Esophagus muscularis mucosa (tissue), 4 donors: ENCODE data around the gene IKZF5. TPM values are rescaled to one million over a fixed set of nuclear protein-coding genes. Genes with fewer than 3 reads are reported as not detected.

ENCODE experiments used
- DNase-seq: peaks from one replicate; pipeline ENCODE4 v3.0.0-alpha.2; 2017; ENCODE audit errors: extremely low spot score
- H3K27ac ChIP-seq, 4 donors: fragments of 200-600 bp; sonication (generic); replicated peaks in 1 of 4; 1 replicate in 3 of 4; 2 replicates in 1 of 4; pipeline ENCODE4 v1.5.1; 2016 to 2019; ENCODE audit warnings: mild to moderate bottlenecking in 1 of 4
- H3K27me3 ChIP-seq, 4 donors: fragments of 200-600 bp; sonication (generic); one replicate each; pipeline versions ENCODE4 v1.5.1 to v1.6.0; 2016 to 2019
- H3K36me3 ChIP-seq, 4 donors: fragments of 200-600 bp; sonication (generic); one replicate each; pipeline ENCODE4 v1.5.1; 2016 to 2019
- H3K4me1 ChIP-seq, 4 donors: fragments of 200-600 bp; sonication (generic); one replicate each; pipeline ENCODE4 v1.5.1; 2016 to 2019
- H3K4me3 ChIP-seq, 4 donors: fragments of 200-600 bp; sonication (generic); 1 replicate in 2 of 4; 2 replicates in 2 of 4; pipeline ENCODE4 v1.5.1; 2016 to 2019; ENCODE audit warnings: mild to moderate bottlenecking in 4 of 4, moderate library complexity in 1 of 4
- H3K9me3 ChIP-seq, 4 donors: fragments of 200-600 bp; sonication (generic); 1 replicate in 3 of 4; 2 replicates in 1 of 4; pipeline ENCODE4 v1.5.1; 2016 to 2019
- CTCF ChIP-seq, 3 experiments: fragments of 200-600 bp in 2 of 3; fragments of 450-650 bp in 1 of 3; sonication (generic) in 2 of 3; IDR thresholded peaks; one replicate each; pipeline ENCODE4 v1.5.1; 2017 to 2019; ENCODE audit warnings: antibody characterized with exemption in 3 of 3, mild to moderate bottlenecking in 2 of 3, moderate library complexity in 1 of 3
- EP300 ChIP-seq: sonication (generic); formaldehyde crosslinking; IDR thresholded peaks from one replicate; pipeline ENCODE4 v1.6.1; 2017; ENCODE audit warnings: antibody characterized with exemption
- POLR2A ChIP-seq: fragments of 450-650 bp; IDR thresholded peaks from one replicate; pipeline ENCODE4 v1.6.1; 2017; ENCODE audit warnings: antibody characterized with exemption, moderate library complexity, mild to moderate bottlenecking, low read depth
- POLR2AphosphoS5 ChIP-seq, 2 donors: sonication (generic); formaldehyde crosslinking; IDR thresholded peaks; one replicate each; pipeline ENCODE4 v1.6.1; 2017; ENCODE audit warnings: antibody characterized with exemption in 2 of 2
- WGBS: methylation state at CpG from one replicate; pipeline ENCODE4 v1.1.5; 2018; 5-methylcytosine and 5-hydroxymethylcytosine counted together
- intact Hi-C: fragments of 100-400 bp; cut with DNase I; formaldehyde crosslinking; loops from one replicate; pipeline ENCODE4 v1.15.1; 2023
- total RNA-seq, 4 donors: library from RNA; depleted of rRNA; stranded (reverse); fragments of >200 nt; gene quantifications; one replicate each; pipeline versions ENCODE4 v1.1.0 to v1.2.1, GENCODE V29; 2016

IKZF5 gene
- 10 to 100 TPM in 1 of 4 donors, 1 to 10 TPM in 3; 5.7 to 12.0 (median 7.2) TPM for total RNA-seq

- H3K4me3 ChIP-seq, result peak within 1 kb of the TSS; percentile 91 to 99 (median 98)
- peaks cover 0 to 9% (median 3%) of the 10 kb centered on the region in 4 donors for H3K36me3 ChIP-seq
- H3K9me3 ChIP-seq, result no peaks in the 10 kb centered on the region
- peak within 1 kb of the TSS; percentile 90 to 95 (median 94) for H3K27ac ChIP-seq
- intact Hi-C loops, result loop anchor here (2.0 kb wide), 2 partner anchors 28 to 56 kb away; partner anchors contain the start of gene PSTK
- no peaks in the 10 kb centered on the region for H3K27me3 ChIP-seq
- H3K4me1 ChIP-seq, result peaks cover 41 to 57% (median 57%) of the 10 kb centered on the region in 4 donors
- peak; percentile 99 for DNase-seq
- 2% methylated on average over 25 of the region's 68 CpGs for WGBS
- TF ChIP-seq CTCF (IDR thresholded peaks at IDR 0.05) (peak in 1 of 3 experiments; percentile 11), POLR2A (peak; percentile 27), POLR2AphosphoS5 (IDR thresholded peaks at IDR 0.05) (peak; percentile 94 to 96), EP300 (no peak)
Observed at GRCh38 chr10:123008355-123009104, at the start of gene IKZF5, which contains the start of gene ACADSB. Gene IKZF5 (minus strand): TSS chr10:123008795. CDS start chr10:122998625, 10,170 bp downstream. Gene ACADSB (plus strand): TSS chr10:123009006. CDS start chr10:123009030, 24 bp downstream.

GRCh38 chr10:123057968-123058367 lies 49.4 kb upstream of the IKZF5 start:
- 91% methylated on average over 3 of the region's 3 CpGs for WGBS
- Histone ChIP-seq H3K4me1 (no peaks in the 10 kb centered on the region), H3K27ac (no peak overlapping the region), H3K36me3 (peaks cover 8 to 37% (median 21%) of the 10 kb centered on the region in 4 donors), H3K4me3 (no peak overlapping the region), H3K9me3 (no peaks in the 10 kb centered on the region), H3K27me3 (no peaks in the 10 kb centered on the region)
- DNase-seq, result no peak
- intact Hi-C loops, result no loop called here
- TF ChIP-seq POLR2AphosphoS5 (IDR thresholded peaks at IDR 0.05) (no peak), EP300 (no peak), CTCF (IDR thresholded peaks at IDR 0.05) (no peak), POLR2A (no peak)

- H3K27me3 ChIP-seq, result no peaks in the 10 kb centered on the region
- no peak for TF ChIP-seq POLR2A
- TF ChIP-seq POLR2AphosphoS5 (IDR thresholded peaks at IDR 0.05), result no peak
- TF ChIP-seq CTCF (IDR thresholded peaks at IDR 0.05), result no peak
- no peak for TF ChIP-seq EP300
- intact Hi-C loops, result loop anchor here (10.0 kb wide), 1 partner anchor 519 kb away; no protein-coding TSS in a partner anchor
- H3K4me3 ChIP-seq, result no peak overlapping the region
- H3K4me1 ChIP-seq, result no peaks in the 10 kb centered on the region
- no peaks in the 10 kb centered on the region for H3K9me3 ChIP-seq
- 90% methylated on average over 4 of the region's 4 CpGs for WGBS
- no peak for DNase-seq
- no peak overlapping the region for H3K27ac ChIP-seq
- H3K36me3 ChIP-seq, result peaks cover 23 to 61% (median 39%) of the 10 kb centered on the region in 4 donors
Observed at GRCh38 chr10:123045961-123046731, 37.6 kb upstream of the IKZF5 start.

GRCh38 chr10:123044391-123044790 lies 35.8 kb upstream of the IKZF5 start:
- H3K4me3 ChIP-seq, result no peak overlapping the region
- H3K9me3 ChIP-seq, result no peaks in the 10 kb centered on the region
- peaks cover 23 to 59% (median 37%) of the 10 kb centered on the region in 4 donors for H3K36me3 ChIP-seq
- no peak for TF ChIP-seq CTCF (IDR thresholded peaks at IDR 0.05)
- TF ChIP-seq POLR2A, result no peak
- TF ChIP-seq EP300, result no peak
- TF ChIP-seq POLR2AphosphoS5 (IDR thresholded peaks at IDR 0.05), result no peak
- DNase-seq, result no peak
- H3K27ac ChIP-seq, result no peak overlapping the region
- intact Hi-C loops, result loop anchor here (10.0 kb wide), 1 partner anchor 520 kb away; no protein-coding TSS in a partner anchor
- no peaks in the 10 kb centered on the region for H3K4me1 ChIP-seq
- no peaks in the 10 kb centered on the region for H3K27me3 ChIP-seq
- 88% methylated on average over 2 of the region's 2 CpGs for WGBS
